Left ventricle myocardium inferior (tissue), 1 donor: Measurements from ENCODE around the gene AASS. TPM values are rescaled to one million over a fixed set of nuclear protein-coding genes. Genes with fewer than 3 reads are reported as not detected.

ENCODE experiments used
- DNase-seq: peaks from one replicate; pipeline ENCODE4 v3.0.0-alpha.2; 2020
- H3K27ac ChIP-seq: fragments of 200-600 bp; replicated peaks from 2 replicates; pipeline ENCODE4 v1.8.0; 2021
- H3K27me3 ChIP-seq: fragments of 200-600 bp; 2 replicates; pipeline ENCODE4 v1.8.0; 2021; ENCODE audit warnings: low read depth
- H3K36me3 ChIP-seq: fragments of 200-600 bp; 2 replicates; pipeline ENCODE4 v1.8.0; 2021
- H3K4me1 ChIP-seq: fragments of 200-600 bp; 2 replicates; pipeline ENCODE4 v1.8.0; 2021
- H3K4me3 ChIP-seq: fragments of 200-600 bp; 2 replicates; pipeline ENCODE4 v1.8.0; 2021; ENCODE audit warnings: mild to moderate bottlenecking, moderate library complexity
- H3K9me3 ChIP-seq: fragments of 200-600 bp; replicated peaks from 2 replicates; pipeline ENCODE4 v1.8.0; 2021
- CTCF ChIP-seq: fragments of 200-600 bp; IDR thresholded peaks from 2 replicates; pipeline ENCODE4 v1.8.0; 2021; ENCODE audit warnings: antibody characterized with exemption, mild to moderate bottlenecking, borderline replicate concordance
- intact Hi-C: fragments of 100-400 bp; cut with micrococcal nuclease; formaldehyde crosslinking; loops from one replicate; pipeline ENCODE4 v1.11.0; 2022
- total RNA-seq: library from RNA; stranded (reverse); fragmentation: NEBNext Ultra II Directional; extraction: Animal tissue kit (Norgen Biotek cat#: 25700); gene quantifications from one replicate; pipeline ENCODE4 v1.2.1, GENCODE V29; 2021
- donor health status: DM: no; HTN: yes; CAD: no; lungs with severe emphysema.

Gene AASS
- total RNA-seq, 1 donor from 2014 or later, result 34.7 TPM

- Histone ChIP-seq H3K36me3 (peaks cover 69% of the 10 kb centered on the region), H3K27me3 (no peaks in the 10 kb centered on the region), H3K9me3 (no peaks in the 10 kb centered on the region), H3K4me1 (no peaks in the 10 kb centered on the region), H3K27ac (no peak overlapping the region), H3K4me3 (no peak overlapping the region)
- no peak for TF ChIP-seq CTCF
- no peak for DNase-seq
- intact Hi-C loops, result no loop called here
Observed at GRCh38 chr7:122118757-122119156, 25.3 kb downstream of the AASS start.

GRCh38 chr7:122103064-122103463, 41.0 kb downstream of the AASS start:
- DNase-seq, result no peak
- H3K27ac ChIP-seq, result no peak overlapping the region
- peaks cover 75% of the 10 kb centered on the region for H3K36me3 ChIP-seq
- TF ChIP-seq CTCF, result no peak
- H3K4me3 ChIP-seq, result no peak overlapping the region
- H3K27me3 ChIP-seq, result no peaks in the 10 kb centered on the region
- peaks cover 50% of the 10 kb centered on the region for H3K9me3 ChIP-seq
- intact Hi-C loops, result no loop called here
- H3K4me1 ChIP-seq, result peaks cover 3% of the 10 kb centered on the region

- Histone ChIP-seq H3K9me3 (peaks cover 30% of the 10 kb centered on the region), H3K27me3 (no peaks in the 10 kb centered on the region), H3K36me3 (peaks cover 63% of the 10 kb centered on the region), H3K27ac (no peak overlapping the region), H3K4me3 (no peak overlapping the region), H3K4me1 (peaks cover 3% of the 10 kb centered on the region)
- no peak for TF ChIP-seq CTCF
- intact Hi-C loops, result no loop called here
- DNase-seq, result no peak
Observed at GRCh38 chr7:122100021-122100420, 44.0 kb downstream of the AASS start.

GRCh38 chr7:122095642-122096041, 48.4 kb downstream of the AASS start:
- no peaks in the 10 kb centered on the region for H3K9me3 ChIP-seq
- peaks cover 40% of the 10 kb centered on the region for H3K36me3 ChIP-seq
- DNase-seq, result no peak
- H3K27ac ChIP-seq, result no peak overlapping the region
- H3K4me3 ChIP-seq, result no peak overlapping the region
- TF ChIP-seq CTCF, result no peak
- no peaks in the 10 kb centered on the region for H3K27me3 ChIP-seq
- intact Hi-C loops, result no loop called here
- H3K4me1 ChIP-seq, result peaks cover 3% of the 10 kb centered on the region

- H3K4me3 ChIP-seq, result no peak overlapping the region
- DNase-seq, result no peak
- no peak for TF ChIP-seq CTCF
- H3K36me3 ChIP-seq, result peaks cover 38% of the 10 kb centered on the region
- H3K4me1 ChIP-seq, result no peaks in the 10 kb centered on the region
- no peak overlapping the region for H3K27ac ChIP-seq
- no peaks in the 10 kb centered on the region for H3K9me3 ChIP-seq
- intact Hi-C loops, result no loop called here
- H3K27me3 ChIP-seq, result no peaks in the 10 kb centered on the region
Observed at GRCh38 chr7:122094549-122094948, 49.5 kb downstream of the AASS start.
